ENCODE measurements around the gene NFE2L1.
A peak's percentile ranks its signal among the peaks of the same experiment; 100 is the strongest.
"Not testable (repeated sequence)": the region's sequence is repeated elsewhere in the genome, so short reads cannot be mapped to it uniquely, and the experiment has no call there.

Gene NFE2L1

DNA sequence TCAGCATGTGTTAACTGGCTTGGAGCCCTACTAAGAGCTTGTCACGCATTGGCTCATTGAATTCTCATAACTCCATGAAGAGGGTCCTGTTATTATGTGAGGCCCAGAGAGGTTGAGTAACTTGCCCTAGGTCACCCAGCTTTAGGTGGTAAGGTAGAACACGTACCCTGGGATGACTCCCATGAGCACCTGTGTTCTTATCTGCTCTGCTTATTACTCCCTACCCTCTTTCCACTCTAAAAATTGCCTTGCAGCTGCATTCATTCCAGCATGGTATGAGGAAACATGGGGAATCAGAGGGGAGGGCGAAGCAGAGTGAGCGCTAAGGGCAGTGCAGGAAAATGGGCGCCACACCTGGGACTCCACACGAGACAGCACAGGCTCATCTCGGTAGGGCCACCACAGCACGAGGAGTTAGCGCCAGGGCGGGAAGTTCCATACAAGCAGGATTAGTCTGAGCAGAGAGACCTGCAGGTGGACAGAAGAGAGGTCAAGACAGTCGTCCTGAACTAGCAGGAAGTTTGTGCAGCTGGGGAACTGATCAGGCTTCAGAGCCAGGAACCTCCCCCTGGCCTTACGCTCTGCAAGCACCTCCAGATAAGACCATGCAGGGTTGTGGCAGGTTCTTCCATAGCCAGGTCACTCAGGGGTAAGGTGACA lies 20.7 kb upstream of the NFE2L1 start:
- TF ChIP-seq SPI1 (IDR thresholded peaks at IDR 0.05; ENCODE audit: low read depth, low read length), result no peak
- no peak for TF ChIP-seq POLR2AphosphoS5 (IDR thresholded peaks at IDR 0.05; ENCODE audit: low read depth, low read length)
- no peak for TF ChIP-seq POU2F2 (IDR thresholded peaks at IDR 0.05; ENCODE audit: low read depth, low read length)
- no peak for TF ChIP-seq PAX5 (IDR thresholded peaks at IDR 0.05; ENCODE audit: insufficient read depth, low read length, severe bottlenecking)
- no peak for TF ChIP-seq TAF1 (IDR thresholded peaks at IDR 0.05; ENCODE audit: low read depth, low read length)
- no peak for TF ChIP-seq POLR2A (IDR thresholded peaks at IDR 0.05; ENCODE audit: low read depth, low read length)
- no peak for DNase-seq (ENCODE audit: insufficient read length, low spot score)
- FAIRE-seq, result no peak

DNA sequence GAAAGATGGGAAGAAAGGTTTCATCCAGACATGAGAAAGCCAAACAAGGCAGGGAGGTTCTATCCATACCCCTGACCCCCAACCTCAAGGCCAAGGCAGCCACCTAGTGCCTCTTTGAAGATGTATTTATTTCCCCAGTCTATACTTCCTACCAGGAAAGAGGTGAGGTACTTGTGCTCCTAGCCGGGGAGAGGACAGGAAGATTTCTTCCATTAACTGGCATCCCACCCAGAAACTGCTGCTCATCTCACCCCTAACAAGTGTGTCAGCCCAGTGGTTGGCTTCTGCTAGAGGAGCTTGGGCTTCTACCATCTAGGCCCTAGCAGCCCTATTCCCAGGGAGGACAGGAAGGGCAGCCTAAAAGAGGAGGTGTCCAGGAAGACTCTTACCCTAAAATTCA lies 19.4 kb upstream of the NFE2L1 start:
- TF ChIP-seq TAF1 (IDR thresholded peaks at IDR 0.05; ENCODE audit: low read depth, low read length) (no peak), POLR2AphosphoS5 (IDR thresholded peaks at IDR 0.05; ENCODE audit: low read depth, low read length) (no peak), PAX5 (IDR thresholded peaks at IDR 0.05; ENCODE audit: insufficient read depth, low read length, severe bottlenecking) (no peak), POU2F2 (IDR thresholded peaks at IDR 0.05; ENCODE audit: low read depth, low read length) (no peak), SPI1 (IDR thresholded peaks at IDR 0.05; ENCODE audit: low read depth, low read length) (no peak), POLR2A (IDR thresholded peaks at IDR 0.05; ENCODE audit: low read depth, low read length) (no peak)
- FAIRE-seq (no peak), DNase-seq (ENCODE audit: insufficient read length, low spot score) (no peak)

DNA sequence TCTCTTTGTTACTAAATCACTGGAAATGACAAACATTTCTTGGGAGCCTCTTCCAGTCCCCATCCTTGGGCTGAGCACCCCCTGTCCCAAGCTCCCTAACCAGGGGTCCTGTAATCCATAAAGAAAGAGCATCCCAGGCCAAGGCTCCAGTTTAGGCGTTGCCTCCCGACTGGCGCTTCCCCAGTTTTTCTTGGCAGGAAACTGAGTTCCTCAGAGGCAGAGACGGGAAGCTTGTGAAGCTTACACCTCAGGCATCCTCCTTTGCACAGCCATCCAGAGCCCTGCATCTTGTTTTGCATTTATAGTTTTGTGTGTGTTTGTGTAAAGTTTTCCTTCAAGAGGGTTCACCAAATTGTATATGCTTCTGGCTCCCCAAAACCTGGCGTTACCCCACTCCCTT lies 17.6 kb upstream of the NFE2L1 start:
- no peak for FAIRE-seq

DNA sequence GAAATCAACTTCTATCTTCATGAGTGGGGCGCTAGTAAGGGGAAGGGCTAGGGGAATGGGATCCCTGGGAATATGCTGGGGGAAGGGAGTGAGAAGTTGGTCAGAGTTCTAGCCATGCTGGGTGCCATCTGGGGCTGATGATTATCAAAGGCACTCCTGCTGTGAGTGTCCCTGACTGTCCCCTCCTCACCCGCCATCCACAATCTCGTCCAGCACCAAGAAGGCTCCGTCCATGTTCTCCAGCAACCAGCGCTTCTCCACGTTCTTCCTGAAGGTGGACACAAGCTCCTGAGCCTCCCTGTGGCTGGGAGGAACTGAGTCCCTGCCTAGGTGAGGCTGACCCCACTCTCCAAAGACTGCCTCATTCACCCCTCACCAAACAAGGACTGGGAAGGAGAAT lies 16.2 kb upstream of the NFE2L1 start:
- no peak for TF ChIP-seq SPI1 (IDR thresholded peaks at IDR 0.05; ENCODE audit: low read depth, low read length)
- no peak for TF ChIP-seq TAF1 (IDR thresholded peaks at IDR 0.05; ENCODE audit: low read depth, low read length)
- TF ChIP-seq POLR2AphosphoS5 (IDR thresholded peaks at IDR 0.05; ENCODE audit: low read depth, low read length), result no peak
- no peak for TF ChIP-seq POU2F2 (IDR thresholded peaks at IDR 0.05; ENCODE audit: low read depth, low read length)
- no peak for TF ChIP-seq PAX5 (IDR thresholded peaks at IDR 0.05; ENCODE audit: insufficient read depth, low read length, severe bottlenecking)
- TF ChIP-seq POLR2A (IDR thresholded peaks at IDR 0.05; ENCODE audit: low read depth, low read length), result no peak
- DNase-seq (ENCODE audit: insufficient read length, low spot score) (no peak), FAIRE-seq (no peak)

More for the DNA sequence above, 17.6 kb upstream of the NFE2L1 start:
- no peak for DNase-seq (ENCODE audit: insufficient read length, low spot score)
- no peak for TF ChIP-seq POLR2AphosphoS5 (IDR thresholded peaks at IDR 0.05; ENCODE audit: low read depth, low read length)
- TF ChIP-seq POLR2A (IDR thresholded peaks at IDR 0.05; ENCODE audit: low read depth, low read length), result no peak
- TF ChIP-seq PAX5 (IDR thresholded peaks at IDR 0.05; ENCODE audit: insufficient read depth, low read length, severe bottlenecking), result no peak
- TF ChIP-seq POU2F2 (IDR thresholded peaks at IDR 0.05; ENCODE audit: low read depth, low read length), result no peak
- no peak for TF ChIP-seq TAF1 (IDR thresholded peaks at IDR 0.05; ENCODE audit: low read depth, low read length)
- TF ChIP-seq SPI1 (IDR thresholded peaks at IDR 0.05; ENCODE audit: low read depth, low read length), result no peak

DNA sequence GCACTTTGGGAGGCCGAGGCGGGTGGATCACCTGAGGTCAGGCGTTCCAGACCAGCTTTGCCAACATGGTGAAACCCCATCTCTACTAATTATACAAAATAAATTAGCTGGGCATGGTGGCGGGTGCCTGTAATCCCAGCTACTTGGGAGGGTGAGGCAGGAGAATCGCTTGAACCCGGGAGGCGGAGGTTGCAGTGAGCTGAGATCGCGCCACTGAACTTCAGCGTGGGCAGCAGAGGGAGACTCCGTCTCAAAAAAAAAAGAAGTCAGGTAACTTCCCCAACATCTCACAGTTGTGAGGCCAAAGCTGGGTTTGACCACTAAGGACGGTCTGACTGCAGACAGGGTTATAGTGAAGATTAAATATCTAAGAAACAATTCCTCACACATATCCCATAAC lies 13.4 kb upstream of the NFE2L1 start:
- not testable (repeated sequence) for DNase-seq (ENCODE audit: insufficient read length, low spot score); FAIRE-seq

DNA sequence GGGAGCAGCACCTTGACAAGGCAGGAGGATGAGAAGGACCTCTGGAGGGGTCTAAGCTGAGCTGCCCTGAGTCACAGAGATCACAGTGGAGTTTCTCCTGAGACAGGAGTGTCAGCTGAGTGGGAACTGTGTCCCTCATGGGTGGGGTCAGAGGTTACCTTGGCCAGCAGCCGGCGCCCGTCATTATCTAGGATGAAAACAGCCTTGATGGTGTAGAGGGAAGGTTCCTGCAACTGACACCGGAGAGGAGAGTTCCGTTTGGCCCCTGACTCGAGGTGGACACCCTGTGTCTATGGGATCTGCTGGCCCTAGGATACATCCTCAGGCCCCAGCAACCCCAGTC lies 11.5 kb upstream of the NFE2L1 start:
- no peak for FAIRE-seq
- TF ChIP-seq POLR2AphosphoS5 (IDR thresholded peaks at IDR 0.05; ENCODE audit: low read depth, low read length) (no peak), PAX5 (IDR thresholded peaks at IDR 0.05; ENCODE audit: insufficient read depth, low read length, severe bottlenecking) (no peak), POU2F2 (IDR thresholded peaks at IDR 0.05; ENCODE audit: low read depth, low read length) (no peak), TAF1 (IDR thresholded peaks at IDR 0.05; ENCODE audit: low read depth, low read length) (no peak), POLR2A (IDR thresholded peaks at IDR 0.05; ENCODE audit: low read depth, low read length) (no peak), SPI1 (IDR thresholded peaks at IDR 0.05; ENCODE audit: low read depth, low read length) (no peak)
- DNase-seq (ENCODE audit: insufficient read length, low spot score), result no peak

DNA sequence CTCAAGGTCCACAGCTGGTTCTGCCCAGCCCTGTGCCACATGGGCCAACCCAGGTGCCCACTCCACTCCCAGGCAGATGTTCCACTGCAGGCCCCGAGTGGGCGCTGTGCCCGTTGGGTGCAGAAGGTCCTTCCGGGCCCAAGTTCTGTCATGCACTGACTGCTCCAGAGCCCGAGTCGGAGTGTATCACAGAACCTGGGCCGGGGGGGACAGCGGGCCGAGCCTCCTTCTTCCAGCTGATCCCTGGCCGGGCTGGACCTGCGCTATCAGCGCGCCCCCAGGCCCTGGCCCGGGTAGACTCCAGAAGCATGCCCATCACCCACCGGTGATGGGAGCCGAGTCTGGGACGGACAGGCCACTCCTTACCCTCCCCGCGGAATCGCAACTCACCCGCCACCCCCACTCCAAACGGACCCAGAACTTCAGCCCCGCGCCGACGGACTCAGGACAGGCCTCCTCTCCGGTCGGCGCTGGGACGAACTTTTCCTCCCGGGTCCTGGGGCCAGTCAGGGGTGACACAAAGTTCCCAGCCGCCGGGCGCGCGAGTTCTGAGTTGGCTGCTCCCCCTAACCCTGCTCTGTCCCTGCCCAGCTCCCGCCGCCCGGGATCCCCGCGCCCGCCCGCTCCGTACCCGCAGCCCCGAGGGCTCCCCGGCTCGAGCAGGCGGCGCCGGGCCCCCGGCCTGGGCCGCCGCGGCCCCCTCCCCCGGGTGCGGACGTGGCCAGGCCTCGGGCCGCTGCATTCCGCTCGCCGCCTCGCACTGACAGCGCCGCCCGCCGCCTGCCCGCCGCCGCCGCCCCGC lies 10.9 kb upstream of the NFE2L1 start, which contains the start of gene COPZ2:
TSS of gene COPZ2 (minus strand) at position 762 of the 802 bp plus-strand sequence. CDS start at position 742, 20 bp downstream.
- DNase-seq (ENCODE audit: insufficient read length, low spot score), result peak; percentile 47
- TF ChIP-seq POLR2AphosphoS5 (IDR thresholded peaks at IDR 0.05; ENCODE audit: low read depth, low read length), result no peak
- TF ChIP-seq TAF1 (IDR thresholded peaks at IDR 0.05; ENCODE audit: low read depth, low read length), result no peak

DNA sequence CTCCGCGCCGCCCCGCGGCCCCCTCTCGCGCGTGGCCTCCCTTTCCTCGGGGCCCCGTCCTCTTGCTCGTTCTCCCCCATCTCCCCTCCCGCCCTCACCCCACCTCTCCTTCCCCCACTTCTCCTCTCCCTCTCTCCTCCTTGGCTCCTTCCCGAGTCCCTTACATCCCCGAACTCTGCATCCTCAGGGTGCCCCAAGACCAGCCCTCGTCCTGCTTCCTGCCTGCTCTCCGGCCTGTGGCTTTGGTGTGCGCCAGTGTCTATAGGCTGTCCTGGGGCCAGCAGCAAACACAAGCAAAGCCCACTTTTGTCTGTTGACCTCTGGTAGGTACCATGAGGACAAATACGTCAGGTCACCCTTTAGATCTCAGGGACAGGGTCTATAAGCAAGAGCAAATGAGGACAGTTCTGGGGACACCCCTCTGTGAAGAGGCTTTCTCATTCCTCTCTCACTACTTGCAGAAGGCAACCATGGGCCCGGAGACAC lies 10.3 kb upstream of the NFE2L1 start:
- FAIRE-seq (no peak), DNase-seq (ENCODE audit: insufficient read length, low spot score) (no peak)
- TF ChIP-seq TAF1 (IDR thresholded peaks at IDR 0.05; ENCODE audit: low read depth, low read length) (no peak), SPI1 (IDR thresholded peaks at IDR 0.05; ENCODE audit: low read depth, low read length) (no peak), POLR2A (IDR thresholded peaks at IDR 0.05; ENCODE audit: low read depth, low read length) (no peak), PAX5 (IDR thresholded peaks at IDR 0.05; ENCODE audit: insufficient read depth, low read length, severe bottlenecking) (no peak), POU2F2 (IDR thresholded peaks at IDR 0.05; ENCODE audit: low read depth, low read length) (no peak), POLR2AphosphoS5 (IDR thresholded peaks at IDR 0.05; ENCODE audit: low read depth, low read length) (no peak)

More for the DNA sequence above, 10.9 kb upstream of the NFE2L1 start, which contains the start of gene COPZ2:
- FAIRE-seq, result peak; percentile 80

DNA sequence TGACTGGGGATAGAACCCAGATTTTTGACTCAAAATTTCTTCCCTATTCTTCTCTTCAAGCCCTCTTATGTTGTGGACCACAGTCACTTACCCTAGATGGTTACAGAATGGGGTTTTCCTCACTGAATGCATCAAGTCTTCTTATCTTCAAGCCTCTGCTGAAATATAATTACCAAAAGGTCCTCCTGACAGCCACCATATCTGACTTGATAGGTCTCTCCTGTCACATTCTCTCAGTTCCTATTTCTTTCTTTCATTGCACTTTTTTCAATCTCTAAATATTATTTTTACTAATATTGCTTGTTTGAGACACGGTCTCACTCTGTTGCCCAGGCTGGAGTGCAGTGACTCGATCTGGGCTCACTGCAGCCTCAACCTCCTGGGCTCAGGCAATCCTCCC lies 9.5 kb upstream of the NFE2L1 start:
- FAIRE-seq, result no peak
- DNase-seq (ENCODE audit: insufficient read length, low spot score), result no peak
- TF ChIP-seq SPI1 (IDR thresholded peaks at IDR 0.05; ENCODE audit: low read depth, low read length) (peak; percentile 58), TAF1 (IDR thresholded peaks at IDR 0.05; ENCODE audit: low read depth, low read length) (no peak)

DNA sequence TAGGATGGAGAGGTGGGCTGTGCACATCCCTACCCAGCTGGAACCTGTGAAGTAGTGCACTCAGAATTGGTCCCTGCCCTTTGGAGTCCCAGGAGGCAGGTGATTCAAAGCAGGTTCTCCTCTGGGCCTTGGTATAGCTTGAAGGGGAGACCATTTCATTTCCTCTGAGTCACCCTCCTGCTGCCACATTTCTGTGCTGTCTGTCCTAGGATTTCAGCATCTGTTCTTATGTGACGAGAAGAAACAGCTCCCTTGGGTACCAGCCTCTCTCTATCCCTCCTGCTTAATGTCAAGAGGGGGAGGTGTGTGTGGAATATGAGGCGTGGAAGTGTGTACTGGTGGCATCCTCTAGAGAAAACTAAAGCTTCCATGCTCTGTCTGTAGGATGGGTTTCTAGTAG lies 5.0 kb upstream of the NFE2L1 start:
- no peak for TF ChIP-seq POLR2A (IDR thresholded peaks at IDR 0.05; ENCODE audit: low read depth, low read length)
- TF ChIP-seq PAX5 (IDR thresholded peaks at IDR 0.05; ENCODE audit: insufficient read depth, low read length, severe bottlenecking), result no peak
- no peak for TF ChIP-seq TAF1 (IDR thresholded peaks at IDR 0.05; ENCODE audit: low read depth, low read length)
- TF ChIP-seq POLR2AphosphoS5 (IDR thresholded peaks at IDR 0.05; ENCODE audit: low read depth, low read length), result no peak
- TF ChIP-seq POU2F2 (IDR thresholded peaks at IDR 0.05; ENCODE audit: low read depth, low read length), result no peak
- no peak for TF ChIP-seq SPI1 (IDR thresholded peaks at IDR 0.05; ENCODE audit: low read depth, low read length)
- FAIRE-seq (no peak), DNase-seq (ENCODE audit: insufficient read length, low spot score) (no peak)
